Measurements from ENCODE around the gene AXIN2. TPM values are rescaled to one million over a fixed set of nuclear protein-coding genes. Genes with fewer than 3 reads are reported as not detected.

AXIN2 gene
- total RNA-seq, 1 experiment from 2014 or later = 168 TPM

DNA sequence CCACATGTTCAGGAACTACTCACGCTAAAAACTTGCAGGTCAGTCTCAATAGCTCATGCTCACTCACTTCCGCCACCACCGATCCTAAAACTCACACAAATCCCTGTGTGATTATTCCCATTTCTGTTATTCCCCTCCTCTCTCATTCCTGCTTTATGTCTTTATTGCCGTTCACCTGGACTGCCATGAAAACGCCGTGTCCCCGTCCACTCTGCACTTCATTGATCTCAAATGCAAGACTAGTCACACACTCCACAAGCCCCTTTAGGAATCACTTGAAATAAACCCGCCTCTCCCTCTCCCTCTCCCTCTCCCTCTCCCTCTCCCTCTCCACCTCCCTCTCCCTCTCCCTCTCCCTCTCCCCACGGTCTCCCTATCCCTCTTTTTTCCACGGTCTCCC lies 78.0 kb downstream of the AXIN2 start:
- no peaks in the 10 kb centered on the region for H3K4me1 ChIP-seq
- Mint-ChIP-seq H3K36me3 (ENCODE audit: insufficient read depth, unreplicated experiment) (no peaks in the 10 kb centered on the region), H3K4me3 (ENCODE audit: unreplicated experiment) (no peak overlapping the region), H3K27ac (ENCODE audit: unreplicated experiment) (no peak overlapping the region), H3K9me3 (ENCODE audit: unreplicated experiment) (no peaks in the 10 kb centered on the region), H3K4me1 (ENCODE audit: low read depth, unreplicated experiment) (peaks cover 9% of the 10 kb centered on the region), H3K27me3 (ENCODE audit: insufficient read depth, unreplicated experiment) (no peaks in the 10 kb centered on the region)
- H3K9me3 ChIP-seq = peaks cover 5% of the 10 kb centered on the region; the same call in 1 of the 2 replicates
- H3K27me3 ChIP-seq (replicated peaks; ENCODE audit: control insufficient read depth, insufficient read depth, low read length) = no peaks in the 10 kb centered on the region
- TF ChIP-seq, protein P1, sequence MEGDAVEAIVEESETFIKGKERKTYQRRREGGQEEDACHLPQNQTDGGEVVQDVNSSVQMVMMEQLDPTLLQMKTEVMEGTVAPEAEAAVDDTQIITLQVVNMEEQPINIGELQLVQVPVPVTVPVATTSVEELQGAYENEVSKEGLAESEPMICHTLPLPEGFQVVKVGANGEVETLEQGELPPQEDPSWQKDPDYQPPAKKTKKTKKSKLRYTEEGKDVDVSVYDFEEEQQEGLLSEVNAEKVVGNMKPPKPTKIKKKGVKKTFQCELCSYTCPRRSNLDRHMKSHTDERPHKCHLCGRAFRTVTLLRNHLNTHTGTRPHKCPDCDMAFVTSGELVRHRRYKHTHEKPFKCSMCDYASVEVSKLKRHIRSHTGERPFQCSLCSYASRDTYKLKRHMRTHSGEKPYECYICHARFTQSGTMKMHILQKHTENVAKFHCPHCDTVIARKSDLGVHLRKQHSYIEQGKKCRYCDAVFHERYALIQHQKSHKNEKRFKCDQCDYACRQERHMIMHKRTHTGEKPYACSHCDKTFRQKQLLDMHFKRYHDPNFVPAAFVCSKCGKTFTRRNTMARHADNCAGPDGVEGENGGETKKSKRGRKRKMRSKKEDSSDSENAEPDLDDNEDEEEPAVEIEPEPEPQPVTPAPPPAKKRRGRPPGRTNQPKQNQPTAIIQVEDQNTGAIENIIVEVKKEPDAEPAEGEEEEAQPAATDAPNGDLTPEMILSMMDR (IDR thresholded peaks at IDR 0.05; ENCODE audit: insufficient read depth in 1 of 2, low read depth in 1 of 2, low read length in 1 of 2, severe bottlenecking in 1 of 2, unreplicated experiment in 1 of 2) = no peak
- CTCF ChIA-PET = no interaction called here
- H3K36me3 ChIP-seq (ENCODE audit: control insufficient read depth, insufficient read depth, low read length) = no peaks in the 10 kb centered on the region
- intact Hi-C loops (cut with micrococcal nuclease; ENCODE audit: unreplicated experiment) = no loop called here
- no peak for DNase-seq
- BruUV-seq (replicated peaks) = no TSS peak
- H3K4me3 ChIP-seq (ENCODE audit: low read depth, low read length) = no peak overlapping the region
- POLR2A ChIA-PET = no interaction called here

DNA sequence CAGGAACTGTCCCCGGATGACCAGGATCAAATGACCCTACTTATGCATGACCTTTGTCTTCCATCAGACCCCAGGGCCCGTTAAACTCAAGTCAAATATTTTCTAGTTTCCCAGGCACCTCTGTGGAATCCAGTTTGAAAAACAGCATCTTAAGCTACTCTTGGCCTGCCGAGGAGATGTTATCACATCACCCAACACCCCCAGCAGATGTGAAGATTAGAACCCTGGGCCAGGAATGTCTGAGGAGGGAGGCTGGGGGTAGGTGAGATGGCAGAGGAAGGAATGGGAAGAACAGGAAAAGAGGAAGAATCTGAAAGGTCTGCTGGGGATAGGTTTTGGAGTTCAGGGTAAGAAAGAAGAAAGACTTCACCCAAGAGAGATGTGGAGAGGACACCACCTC lies 79.2 kb downstream of the AXIN2 start:
- DNase-seq = no peak
- intact Hi-C loops (cut with micrococcal nuclease; ENCODE audit: unreplicated experiment) = no loop called here
- CTCF ChIA-PET = no interaction called here
- Mint-ChIP-seq H3K27ac (ENCODE audit: unreplicated experiment) (no peak overlapping the region), H3K9me3 (ENCODE audit: unreplicated experiment) (no peaks in the 10 kb centered on the region), H3K4me3 (ENCODE audit: unreplicated experiment) (no peak overlapping the region), H3K4me1 (ENCODE audit: low read depth, unreplicated experiment) (peaks cover 9% of the 10 kb centered on the region), H3K27me3 (ENCODE audit: insufficient read depth, unreplicated experiment) (no peaks in the 10 kb centered on the region), H3K36me3 (ENCODE audit: insufficient read depth, unreplicated experiment) (no peaks in the 10 kb centered on the region)
- no TSS peak for BruUV-seq (replicated peaks)
- Histone ChIP-seq H3K4me1 (no peaks in the 10 kb centered on the region), H3K4me3 (ENCODE audit: low read depth, low read length) (no peak overlapping the region), H3K9me3 (peaks cover 5% of the 10 kb centered on the region; the same call in 1 of the 2 replicates), H3K27me3 (replicated peaks; ENCODE audit: control insufficient read depth, insufficient read depth, low read length) (no peaks in the 10 kb centered on the region), H3K36me3 (ENCODE audit: control insufficient read depth, insufficient read depth, low read length) (no peaks in the 10 kb centered on the region)
- POLR2A ChIA-PET = no interaction called here
- TF ChIP-seq, protein P1 (IDR thresholded peaks at IDR 0.05; ENCODE audit: insufficient read depth in 1 of 2, low read depth in 1 of 2, low read length in 1 of 2, severe bottlenecking in 1 of 2, unreplicated experiment in 1 of 2) = no peak

DNA sequence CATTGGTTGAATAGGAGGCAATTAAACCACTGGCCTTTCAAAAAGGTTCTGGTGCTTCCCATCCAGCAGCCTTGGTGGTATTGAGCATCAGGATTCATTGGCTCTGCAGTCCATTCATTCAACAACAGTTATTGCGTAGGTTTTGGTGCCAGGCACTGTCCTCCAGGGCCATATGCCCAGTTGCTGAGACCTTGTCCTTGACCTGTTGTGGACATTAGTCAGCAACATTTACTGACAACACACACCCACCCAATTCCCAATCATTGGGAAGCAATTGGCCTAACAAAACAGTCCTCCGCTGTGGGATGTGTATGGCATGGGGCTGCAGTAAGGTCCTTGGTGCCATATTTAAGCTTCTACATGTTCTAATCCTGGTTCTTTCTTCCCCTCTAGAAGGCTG lies 82.2 kb downstream of the AXIN2 start:
- Mint-ChIP-seq H3K4me3 (ENCODE audit: unreplicated experiment) (no peak overlapping the region), H3K4me1 (ENCODE audit: low read depth, unreplicated experiment) (peaks cover 9% of the 10 kb centered on the region), H3K27ac (ENCODE audit: unreplicated experiment) (no peak overlapping the region), H3K27me3 (ENCODE audit: insufficient read depth, unreplicated experiment) (no peaks in the 10 kb centered on the region), H3K36me3 (ENCODE audit: insufficient read depth, unreplicated experiment) (no peaks in the 10 kb centered on the region), H3K9me3 (ENCODE audit: unreplicated experiment) (peaks cover 10% of the 10 kb centered on the region)
- DNase-seq = no peak
- Histone ChIP-seq H3K36me3 (ENCODE audit: control insufficient read depth, insufficient read depth, low read length) (no peaks in the 10 kb centered on the region; the same call in 1 of the 2 replicates), H3K4me1 (no peaks in the 10 kb centered on the region), H3K9me3 (peaks cover 5% of the 10 kb centered on the region; the same call in 1 of the 2 replicates), H3K27me3 (replicated peaks; ENCODE audit: control insufficient read depth, insufficient read depth, low read length) (no peaks in the 10 kb centered on the region), H3K4me3 (ENCODE audit: low read depth, low read length) (no peak overlapping the region)
- intact Hi-C loops (cut with micrococcal nuclease; ENCODE audit: unreplicated experiment) = no loop called here
- CTCF ChIA-PET = no interaction called here
- no TSS peak for BruUV-seq (replicated peaks)
- POLR2A ChIA-PET = no interaction called here
- TF ChIP-seq, protein P1 (IDR thresholded peaks at IDR 0.05; ENCODE audit: insufficient read depth in 1 of 2, low read depth in 1 of 2, low read length in 1 of 2, severe bottlenecking in 1 of 2, unreplicated experiment in 1 of 2) = no peak
